Measurements from ENCODE around the gene MEF2C.
A peak's percentile ranks its signal among the peaks of the same experiment; 100 is the strongest.

The MEF2C gene

DNA sequence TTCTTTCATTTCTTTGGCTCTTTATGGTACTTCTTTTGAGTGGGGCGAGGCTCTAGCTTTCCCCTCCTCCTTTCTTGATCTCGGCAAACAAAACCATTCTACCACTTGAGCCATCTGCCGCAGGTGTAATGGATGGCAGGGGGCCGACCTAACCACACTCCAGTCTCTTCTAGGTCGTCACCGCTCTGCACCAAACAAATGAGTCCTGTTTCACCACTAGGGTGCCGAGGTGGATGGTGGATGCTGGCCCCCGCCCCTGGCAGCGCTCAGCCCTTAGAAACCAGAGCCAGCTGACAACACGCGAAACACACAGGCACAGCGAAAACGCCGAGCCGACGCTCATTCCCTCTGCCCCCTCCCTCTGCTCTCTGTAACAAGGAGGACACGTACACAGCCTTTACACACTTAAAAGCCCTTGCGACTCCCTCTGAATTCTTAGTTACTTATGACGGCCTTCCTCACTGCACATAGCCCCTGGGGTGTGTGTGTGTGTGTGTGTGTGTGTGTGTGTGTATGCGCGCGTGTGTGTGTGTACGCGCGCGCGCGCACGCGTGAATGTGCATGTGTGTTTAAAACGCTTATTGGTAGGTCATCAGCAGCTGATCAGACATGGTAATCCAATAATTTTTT, 199.4 kb downstream of the MEF2C start:
- H3K4me3 ChIP-seq (ENCODE audit: low read length), result no peak overlapping the region
- TF ChIP-seq CTCF (conservative IDR thresholded peaks at IDR 0.05; ENCODE audit: low read length), result no peak
- no peak for DNase-seq (ENCODE audit: low read depth)

DNA sequence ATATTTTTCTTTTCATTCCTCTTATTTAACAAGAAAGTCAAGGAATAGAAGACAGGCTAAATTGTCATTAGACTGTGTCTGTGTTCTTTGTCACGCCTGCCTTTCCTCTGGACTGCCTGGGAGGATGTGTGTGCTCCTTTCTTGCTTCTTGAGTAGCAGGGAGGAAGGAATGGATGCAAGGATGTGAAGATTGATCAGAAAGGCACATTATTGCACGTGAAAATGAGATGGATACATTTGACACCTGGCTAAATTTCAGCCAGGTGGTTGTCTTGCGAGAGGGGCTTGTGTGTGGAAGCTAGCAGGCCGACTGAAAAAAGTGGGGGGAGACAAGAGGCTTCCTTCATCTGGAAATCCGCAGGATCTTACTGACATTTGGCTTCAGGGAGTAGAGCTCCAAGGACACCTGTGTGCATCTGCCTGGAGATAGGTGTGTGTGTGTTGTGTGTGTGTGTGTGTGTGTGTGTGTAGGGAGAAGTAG, 200.1 kb downstream of the MEF2C start:
- H3K4me3 ChIP-seq (ENCODE audit: low read length), result no peak overlapping the region
- TF ChIP-seq CTCF (conservative IDR thresholded peaks at IDR 0.05; ENCODE audit: low read length), result no peak

GRCh38 chr5:88682131-88682530, 200.9 kb downstream of the MEF2C start:
- no peak for TF ChIP-seq CTCF (conservative IDR thresholded peaks at IDR 0.05; ENCODE audit: low read length)
- no peak for DNase-seq (ENCODE audit: low read depth)
- no peak overlapping the region for H3K4me3 ChIP-seq (ENCODE audit: low read length)

More for the DNA sequence above, 200.1 kb downstream of the MEF2C start:
- no peak for DNase-seq (ENCODE audit: low read depth)

GRCh38 chr5:88681211-88681803, 201.7 kb downstream of the MEF2C start:
- no peak for DNase-seq (ENCODE audit: low read depth)

GRCh38 chr5:88680253-88681132, 202.5 kb downstream of the MEF2C start:
- peak; percentile 19 for DNase-seq (ENCODE audit: low read depth)
- H3K4me3 ChIP-seq (ENCODE audit: low read length), result peak overlapping the region; percentile 30; the same call in 1 of the 2 replicates
- peak; percentile 67 for TF ChIP-seq CTCF (conservative IDR thresholded peaks at IDR 0.05; ENCODE audit: low read length)

More at GRCh38 chr5:88681211-88681803, 201.7 kb downstream of the MEF2C start:
- H3K4me3 ChIP-seq (ENCODE audit: low read length), result no peak overlapping the region
- no peak for TF ChIP-seq CTCF (conservative IDR thresholded peaks at IDR 0.05; ENCODE audit: low read length)

DNA sequence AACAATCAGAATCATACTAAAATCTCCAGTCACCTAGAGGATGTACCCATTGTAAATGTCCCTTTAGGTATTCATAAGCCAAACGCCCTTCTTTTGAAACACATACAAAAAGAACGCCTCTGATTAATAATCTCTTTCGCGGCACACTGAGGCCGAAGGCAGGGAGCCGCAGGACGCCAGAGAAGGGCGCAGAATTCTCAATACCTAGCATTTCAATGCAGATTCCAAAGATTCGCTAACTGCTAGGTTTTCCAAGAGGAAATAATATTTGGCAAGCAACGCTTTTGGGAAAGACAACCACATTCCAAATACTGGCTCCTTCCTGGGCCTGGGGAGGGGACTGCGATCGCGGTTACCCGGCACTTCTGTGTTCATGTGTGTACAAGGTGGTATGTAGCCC, 203.3 kb downstream of the MEF2C start:
- H3K4me3 ChIP-seq (ENCODE audit: low read length), result no peak overlapping the region
- TF ChIP-seq CTCF (conservative IDR thresholded peaks at IDR 0.05; ENCODE audit: low read length), result no peak
- DNase-seq (ENCODE audit: low read depth), result no peak

Data from AG10803 (cell line).